Endometrium (tissue), 2 donors: ENCODE measurements around the gene KLHL3.
A peak's percentile ranks its signal among the peaks of the same experiment; 100 is the strongest.

Source experiments
- FAIRE-seq: peaks from 2 replicates; lab custom pipeline; 2012; peaks lifted over from hg19 to GRCh38; lab: Jason Lieb, UNC
- donor health status: control.
- donor health status: control.

The KLHL3 gene

GRCh38 chr5:137632716-137633115 lies 103.2 kb downstream of the KLHL3 start:
- no peak for FAIRE-seq

- no peak for FAIRE-seq
These were observed 104.4 kb downstream of the KLHL3 start for GRCh38 chr5:137631453-137631852.

GRCh38 chr5:137630972-137631370 lies 104.9 kb downstream of the KLHL3 start:
- FAIRE-seq = no peak

- no peak for FAIRE-seq
These were observed 105.5 kb downstream of the KLHL3 start for GRCh38 chr5:137630216-137630971.

- peak; percentile 61 for FAIRE-seq
These were observed 106.2 kb downstream of the KLHL3 start for GRCh38 chr5:137629646-137630045.

GRCh38 chr5:137627706-137628105 lies 108.2 kb downstream of the KLHL3 start:
- FAIRE-seq = no peak

GRCh38 chr5:137627293-137627692 lies 108.6 kb downstream of the KLHL3 start:
- no peak for FAIRE-seq

- no peak for FAIRE-seq
These were observed 111.0 kb downstream of the KLHL3 start for GRCh38 chr5:137624786-137625349.

GRCh38 chr5:137622850-137623249 lies 113.0 kb downstream of the KLHL3 start:
- FAIRE-seq = no peak

- no peak for FAIRE-seq
These were observed 113.7 kb downstream of the KLHL3 start for GRCh38 chr5:137621861-137622823.

GRCh38 chr5:137621306-137621705 lies 114.6 kb downstream of the KLHL3 start:
- FAIRE-seq = no peak

- FAIRE-seq = no peak
These were observed 116.6 kb downstream of the KLHL3 start for GRCh38 chr5:137619191-137619870.

- no peak for FAIRE-seq
These were observed 117.4 kb downstream of the KLHL3 start for GRCh38 chr5:137618476-137618875.

- FAIRE-seq = no peak
These were observed 118.2 kb downstream of the KLHL3 start for GRCh38 chr5:137617528-137618205.

- FAIRE-seq = no peak
These were observed 119.8 kb downstream of the KLHL3 start for GRCh38 chr5:137616046-137616445.

GRCh38 chr5:137615171-137615775 lies 120.6 kb downstream of the KLHL3 start:
- FAIRE-seq = no peak

GRCh38 chr5:137613554-137614265 lies 122.2 kb downstream of the KLHL3 start:
- FAIRE-seq = no peak

GRCh38 chr5:137612576-137612975 lies 123.3 kb downstream of the KLHL3 start:
- FAIRE-seq = no peak

- FAIRE-seq = no peak
These were observed 124.0 kb downstream of the KLHL3 start for GRCh38 chr5:137611794-137612435.

GRCh38 chr5:137611011-137611580 lies 124.8 kb downstream of the KLHL3 start:
- FAIRE-seq = no peak
